ENCODE results near the gene CRTAC1.

- TF ChIP-seq CTCF (IDR thresholded peaks at IDR 0.05; ENCODE audit: low read depth, low read length, missing input control) (no peak), ATF3 (IDR thresholded peaks at IDR 0.05) (no peak), GABPA (IDR thresholded peaks at IDR 0.05 in 1 of 2, conservative IDR thresholded peaks at IDR 0.05 in 1 of 2) (no peak), EGR1 (IDR thresholded peaks at IDR 0.05; ENCODE audit: low read depth in 2 of 2) (no peak), TAF1 (conservative IDR thresholded peaks at IDR 0.05) (no peak), RXRA (IDR thresholded peaks at IDR 0.05) (no peak), JUND (IDR thresholded peaks at IDR 0.05) (no peak), YY1 (IDR thresholded peaks at IDR 0.05) (no peak), ZBTB33 (IDR thresholded peaks at IDR 0.05) (no peak), RAD21 (IDR thresholded peaks at IDR 0.05) (no peak)
- TF ChIP-seq, protein P1, sequence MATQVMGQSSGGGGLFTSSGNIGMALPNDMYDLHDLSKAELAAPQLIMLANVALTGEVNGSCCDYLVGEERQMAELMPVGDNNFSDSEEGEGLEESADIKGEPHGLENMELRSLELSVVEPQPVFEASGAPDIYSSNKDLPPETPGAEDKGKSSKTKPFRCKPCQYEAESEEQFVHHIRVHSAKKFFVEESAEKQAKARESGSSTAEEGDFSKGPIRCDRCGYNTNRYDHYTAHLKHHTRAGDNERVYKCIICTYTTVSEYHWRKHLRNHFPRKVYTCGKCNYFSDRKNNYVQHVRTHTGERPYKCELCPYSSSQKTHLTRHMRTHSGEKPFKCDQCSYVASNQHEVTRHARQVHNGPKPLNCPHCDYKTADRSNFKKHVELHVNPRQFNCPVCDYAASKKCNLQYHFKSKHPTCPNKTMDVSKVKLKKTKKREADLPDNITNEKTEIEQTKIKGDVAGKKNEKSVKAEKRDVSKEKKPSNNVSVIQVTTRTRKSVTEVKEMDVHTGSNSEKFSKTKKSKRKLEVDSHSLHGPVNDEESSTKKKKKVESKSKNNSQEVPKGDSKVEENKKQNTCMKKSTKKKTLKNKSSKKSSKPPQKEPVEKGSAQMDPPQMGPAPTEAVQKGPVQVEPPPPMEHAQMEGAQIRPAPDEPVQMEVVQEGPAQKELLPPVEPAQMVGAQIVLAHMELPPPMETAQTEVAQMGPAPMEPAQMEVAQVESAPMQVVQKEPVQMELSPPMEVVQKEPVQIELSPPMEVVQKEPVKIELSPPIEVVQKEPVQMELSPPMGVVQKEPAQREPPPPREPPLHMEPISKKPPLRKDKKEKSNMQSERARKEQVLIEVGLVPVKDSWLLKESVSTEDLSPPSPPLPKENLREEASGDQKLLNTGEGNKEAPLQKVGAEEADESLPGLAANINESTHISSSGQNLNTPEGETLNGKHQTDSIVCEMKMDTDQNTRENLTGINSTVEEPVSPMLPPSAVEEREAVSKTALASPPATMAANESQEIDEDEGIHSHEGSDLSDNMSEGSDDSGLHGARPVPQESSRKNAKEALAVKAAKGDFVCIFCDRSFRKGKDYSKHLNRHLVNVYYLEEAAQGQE (IDR thresholded peaks at IDR 0.05), result no peak
- TF ChIP-seq, protein P2, sequence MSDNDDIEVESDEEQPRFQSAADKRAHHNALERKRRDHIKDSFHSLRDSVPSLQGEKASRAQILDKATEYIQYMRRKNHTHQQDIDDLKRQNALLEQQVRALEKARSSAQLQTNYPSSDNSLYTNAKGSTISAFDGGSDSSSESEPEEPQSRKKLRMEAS (IDR thresholded peaks at IDR 0.05), result no peak
These were observed 105.7 kb downstream of the CRTAC1 start for GRCh38 chr10:97924678-97925077.

Measured in liver (tissue), 3 donors.